NCI-H1105 treated with DMSO at 0.1 percent for 48 hours (cell line): Measurements from ENCODE around the gene DGCR6.
"Not testable (repeated sequence)": the region's sequence is repeated elsewhere in the genome, so short reads cannot be mapped to it uniquely, and the experiment has no call there.

ENCODE experiments used
- DNase-seq: peaks from one replicate; lab custom pipeline; 2025; lab: John Stamatoyannopoulos, UW

DGCR6 gene

GRCh38 chr22:18905540-18906409 lies at the start of gene DGCR6:
Gene DGCR6, plus strand, starts transcription at chr22:18906320. Its CDS starts 55 bp downstream, at chr22:18906375.
- DNase-seq: no peak

GRCh38 chr22:18859314-18859713 lies 46.8 kb upstream of the DGCR6 start:
- not testable (repeated sequence) for DNase-seq

GRCh38 chr22:18881260-18881659 lies 24.9 kb upstream of the DGCR6 start:
- not testable (repeated sequence) for DNase-seq

DNA sequence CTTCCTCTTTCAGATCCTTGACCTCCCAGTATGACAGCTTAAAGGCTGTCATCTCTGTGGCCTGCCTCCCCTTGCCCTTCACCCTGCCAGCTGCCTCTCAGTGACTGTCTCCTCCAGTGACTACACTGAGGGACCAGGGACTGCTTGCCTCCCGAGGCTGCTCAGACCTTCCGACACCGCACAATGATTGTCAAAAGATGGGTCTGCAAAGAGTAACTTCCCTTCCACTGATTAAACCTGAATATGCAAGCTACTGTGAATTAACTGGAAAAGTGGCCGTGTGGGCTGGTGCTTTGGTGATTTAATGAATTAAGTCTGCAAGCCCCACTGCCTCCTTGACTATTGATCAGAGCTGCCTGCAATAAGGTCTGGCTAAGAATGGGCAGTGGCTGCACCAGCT lies 21.7 kb upstream of the DGCR6 start:
- not testable (repeated sequence) for DNase-seq

- no peak for DNase-seq
Observed at GRCh38 chr22:18888115-18888514, 18.0 kb upstream of the DGCR6 start.

DNA sequence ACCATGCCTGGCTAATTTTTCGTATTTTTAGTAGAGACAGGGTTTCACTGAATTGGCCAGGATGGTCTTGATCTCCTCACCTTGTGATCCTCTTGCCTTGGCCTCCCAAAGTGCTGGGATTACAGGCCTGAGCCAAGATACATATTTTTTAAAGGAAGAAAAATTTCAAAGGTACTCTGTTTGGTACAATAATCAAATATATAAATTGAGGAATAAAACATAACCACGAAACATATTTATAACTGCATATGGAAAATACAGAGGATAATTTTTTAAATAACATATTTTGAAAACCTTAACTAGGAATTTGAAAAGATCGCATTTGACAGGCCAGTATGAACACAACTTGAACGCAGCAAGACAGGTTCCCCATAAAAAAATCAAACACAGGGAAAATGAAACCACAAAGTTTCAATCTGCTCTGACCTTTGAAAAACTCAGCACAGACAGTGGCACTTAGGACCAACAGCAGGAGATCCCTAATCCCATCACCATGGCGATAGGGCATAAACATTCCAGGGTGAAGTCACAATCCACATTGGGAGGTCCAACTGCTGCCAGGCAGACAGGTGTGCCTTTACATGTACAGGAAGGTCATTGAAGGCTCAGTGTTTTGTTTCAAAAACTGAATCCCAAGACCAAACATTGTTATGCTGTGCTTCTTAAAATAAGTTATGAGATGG lies 15.5 kb upstream of the DGCR6 start:
- not testable (repeated sequence) for DNase-seq

GRCh38 chr22:18893775-18894174 lies 12.3 kb upstream of the DGCR6 start:
- not testable (repeated sequence) for DNase-seq

DNA sequence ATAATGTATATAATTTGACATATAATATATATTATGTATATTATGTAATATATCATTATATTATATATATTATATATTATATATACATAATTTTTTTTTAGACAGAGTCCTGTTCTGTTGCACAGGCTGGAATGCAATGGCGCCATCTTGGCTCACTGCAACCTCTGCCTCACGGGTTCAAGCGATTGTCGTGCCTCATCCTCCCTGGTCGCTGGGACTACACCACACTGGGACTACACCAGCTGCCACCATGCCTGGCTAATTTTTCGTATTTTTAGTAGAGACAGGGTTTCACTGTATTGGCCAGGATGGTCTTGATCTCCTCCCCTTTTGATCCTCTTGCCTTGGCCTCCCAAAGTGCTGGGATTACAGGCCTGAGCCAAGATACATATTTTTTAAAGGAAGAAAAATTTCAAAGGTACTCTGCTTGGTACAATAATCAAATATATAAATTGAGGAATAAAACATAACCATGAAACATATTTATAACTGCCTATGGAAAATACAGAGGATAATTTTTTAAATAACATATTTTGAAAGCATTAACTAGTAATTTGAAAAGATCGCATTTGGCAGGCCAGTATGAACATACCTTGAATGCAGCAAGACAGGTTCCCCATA lies 10.0 kb upstream of the DGCR6 start:
- not testable (repeated sequence) for DNase-seq

- DNase-seq: not testable (repeated sequence)
Observed at GRCh38 chr22:18906410-18906745, 258 bp downstream of the DGCR6 start.

DNA sequence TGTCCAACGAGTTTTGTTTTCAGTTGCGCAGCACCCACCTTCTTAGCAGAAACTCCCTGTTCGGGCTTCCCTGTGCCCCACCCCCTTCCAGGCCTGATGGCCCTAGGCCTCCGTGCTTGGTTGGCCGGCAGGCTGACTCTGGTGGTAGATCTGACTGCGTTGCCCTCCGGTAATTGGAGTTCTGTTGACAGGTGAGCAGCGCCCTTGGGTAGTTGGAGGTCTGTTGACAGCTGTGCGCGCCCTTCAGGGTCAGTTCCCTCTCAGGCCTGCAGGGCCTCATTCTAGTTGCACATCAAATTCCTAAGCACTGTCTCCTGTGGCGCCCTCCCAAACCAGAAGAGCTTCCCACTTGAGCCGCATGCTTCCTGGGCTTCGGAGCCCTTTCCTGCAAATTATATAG lies 776 bp downstream of the DGCR6 start:
- DNase-seq: no peak

- no peak for DNase-seq
Observed at GRCh38 chr22:18909556-18909955, 3.4 kb downstream of the DGCR6 start.

- not testable (repeated sequence) for DNase-seq
Observed at GRCh38 chr22:18911535-18911934, 5.4 kb downstream of the DGCR6 start.

DNA sequence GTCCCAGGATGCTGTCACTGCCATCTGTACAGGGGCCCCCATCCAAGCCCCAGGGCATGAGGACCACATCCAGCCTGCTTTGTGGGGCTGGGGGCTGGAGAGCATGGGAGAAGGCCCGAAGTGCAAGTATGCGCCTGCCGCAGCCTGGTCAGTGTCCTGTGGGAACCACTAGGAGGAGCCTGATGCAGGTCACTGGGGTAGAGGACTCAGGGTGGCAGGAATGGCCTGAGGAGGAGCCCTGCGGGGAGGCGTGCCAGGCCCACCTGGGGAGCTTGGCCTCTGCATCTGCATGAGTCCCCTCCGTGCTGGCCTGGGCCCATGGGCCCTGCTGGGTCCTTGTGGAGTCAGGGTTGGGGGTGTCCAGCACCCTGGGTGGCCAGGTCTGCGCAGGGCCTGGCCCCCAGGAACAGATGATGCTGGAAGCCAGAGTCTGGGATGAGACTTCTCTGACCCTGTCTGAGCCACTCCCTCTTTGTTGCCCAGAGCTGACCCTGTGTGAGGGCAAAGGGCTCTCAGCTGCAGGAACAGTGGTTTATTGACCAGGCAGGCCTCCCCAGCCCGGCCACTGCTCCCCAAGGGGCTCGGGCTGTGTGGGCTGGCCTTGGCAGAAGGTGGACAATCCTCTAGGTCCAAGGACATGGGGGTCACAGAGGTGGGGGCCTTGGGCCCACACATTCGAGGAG lies 6.3 kb downstream of the DGCR6 start:
- DNase-seq: not testable (repeated sequence)

- DNase-seq: not testable (repeated sequence)
Observed at GRCh38 chr22:18914558-18914957, 8.4 kb downstream of the DGCR6 start.

DNA sequence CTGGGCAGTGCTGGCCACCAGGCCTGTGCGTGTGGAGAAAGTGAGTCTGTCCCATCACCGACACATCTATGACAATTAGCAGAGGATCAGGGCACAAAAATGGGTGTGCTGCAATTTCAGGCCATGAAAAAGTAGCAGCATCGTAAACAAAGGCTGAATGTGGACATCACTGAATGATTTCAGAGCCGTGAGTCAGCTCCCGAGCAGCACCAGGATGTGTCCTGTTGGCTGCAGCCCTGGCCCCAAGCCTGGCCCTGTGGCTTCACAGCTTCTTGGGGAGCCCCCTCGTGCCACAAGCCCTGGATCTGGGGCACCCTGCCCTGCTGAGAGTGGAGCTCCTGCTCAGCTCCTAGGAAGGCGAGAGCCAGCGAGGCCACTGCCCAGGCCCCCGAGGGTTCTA lies 9.4 kb downstream of the DGCR6 start:
- DNase-seq: not testable (repeated sequence)

GRCh38 chr22:18917818-18918217 lies 11.7 kb downstream of the DGCR6 start:
- not testable (repeated sequence) for DNase-seq

- DNase-seq: not testable (repeated sequence)
Observed at GRCh38 chr22:18920257-18920902, 14.3 kb downstream of the DGCR6 start.

DNA sequence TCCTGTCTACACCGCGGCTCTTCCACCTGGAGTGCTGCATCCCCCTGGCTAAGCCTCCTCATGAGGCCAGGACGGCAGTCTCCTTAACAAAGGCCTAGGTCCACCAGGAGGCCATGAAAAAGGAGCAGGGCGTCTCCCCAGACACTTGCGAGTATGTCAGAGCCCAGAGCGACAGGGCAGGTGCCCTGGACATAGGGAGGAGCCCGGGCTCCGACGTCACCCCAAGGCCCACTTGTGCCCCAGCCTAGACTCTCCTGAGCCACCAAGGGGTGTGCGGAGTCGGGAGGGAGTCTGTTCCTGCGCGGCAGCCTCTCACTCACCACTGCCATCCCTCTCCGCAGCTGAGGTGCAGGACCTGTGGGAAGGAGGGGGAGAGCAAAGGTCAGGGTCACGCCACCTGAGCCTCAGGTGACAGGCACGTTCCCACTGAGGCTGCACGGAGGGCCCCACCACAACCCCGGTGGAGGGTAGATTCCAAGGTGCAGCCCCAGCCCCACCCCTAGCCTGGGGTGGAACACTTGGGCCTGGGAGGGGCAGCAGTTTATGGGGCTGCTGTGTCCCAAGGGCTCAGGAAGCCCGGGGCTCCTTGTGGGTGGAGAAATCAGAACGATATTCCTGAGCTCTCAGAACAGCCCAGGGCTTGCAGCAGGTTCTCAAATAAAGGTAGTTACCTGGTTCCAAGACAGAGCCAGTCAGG lies 19.4 kb downstream of the DGCR6 start:
- no peak for DNase-seq

DNA sequence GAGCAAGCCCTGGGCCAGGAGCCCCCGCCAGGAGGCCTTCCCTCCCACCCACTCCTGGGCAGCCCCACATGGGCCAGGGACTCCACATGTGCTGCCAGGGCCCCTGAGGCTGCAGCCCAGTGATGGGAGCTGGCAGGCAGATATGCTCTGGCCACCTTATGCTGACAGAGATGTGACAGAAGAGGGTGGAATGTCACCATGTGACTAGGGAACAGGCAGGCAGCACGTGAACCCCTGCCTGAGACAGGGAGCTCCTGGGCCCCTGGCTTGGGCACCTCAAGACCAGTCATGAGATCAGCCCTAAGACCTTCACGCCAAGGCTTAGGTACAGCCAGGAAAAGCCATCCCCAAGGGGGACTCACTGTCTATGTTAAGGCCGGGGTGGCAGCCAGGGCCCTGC lies 20.9 kb downstream of the DGCR6 start:
- DNase-seq: no peak

- DNase-seq: no peak
Observed at GRCh38 chr22:18927573-18927972, 21.5 kb downstream of the DGCR6 start.

DNA sequence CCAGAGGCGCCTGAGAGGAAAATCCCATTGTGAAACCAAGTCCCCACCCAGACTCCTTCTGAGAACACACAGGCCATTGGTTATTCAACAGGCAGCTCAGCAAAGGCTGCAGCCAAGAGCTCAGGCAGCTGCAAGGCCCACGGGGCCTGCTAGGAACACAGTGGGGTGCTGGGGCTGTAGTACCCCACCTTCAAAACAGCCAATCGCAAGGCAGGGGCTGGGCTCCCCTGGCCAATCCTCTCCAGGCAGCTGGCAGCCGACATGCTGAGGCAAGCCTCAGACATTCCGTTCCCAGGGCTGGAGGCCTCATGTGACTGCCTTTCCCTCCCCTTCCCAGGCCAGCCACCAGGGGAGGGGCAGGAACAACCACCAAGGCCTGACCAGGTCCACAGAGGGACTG lies 23.3 kb downstream of the DGCR6 start:
- DNase-seq: no peak
